Mammary epithelial cell (primary cell): ENCODE measurements around the gene GPC5.

ENCODE experiments used
- EZH2 ChIP-seq: IDR thresholded peaks from 2 replicates; pipeline ENCODE4 v1.6.1; 2012; ENCODE audit warnings: low read length, inconsistent platforms, borderline replicate concordance
- TF ChIP-seq, protein P1 (sequence below), 2 donors: IDR thresholded peaks in 1 of 2; conservative IDR thresholded peaks in 1 of 2; 2 replicates each; pipeline ENCODE4 v1.5.1; 2011 to 2012; ENCODE audit warnings: inconsistent platforms in 2 of 2, low read length in 2 of 2, mild to moderate bottlenecking in 2 of 2, control low read depth in 1 of 2, low read depth in 1 of 2; ENCODE audit not compliant: insufficient read depth in 1 of 2; ENCODE audit errors: extremely low read depth in 1 of 2

DNA sequence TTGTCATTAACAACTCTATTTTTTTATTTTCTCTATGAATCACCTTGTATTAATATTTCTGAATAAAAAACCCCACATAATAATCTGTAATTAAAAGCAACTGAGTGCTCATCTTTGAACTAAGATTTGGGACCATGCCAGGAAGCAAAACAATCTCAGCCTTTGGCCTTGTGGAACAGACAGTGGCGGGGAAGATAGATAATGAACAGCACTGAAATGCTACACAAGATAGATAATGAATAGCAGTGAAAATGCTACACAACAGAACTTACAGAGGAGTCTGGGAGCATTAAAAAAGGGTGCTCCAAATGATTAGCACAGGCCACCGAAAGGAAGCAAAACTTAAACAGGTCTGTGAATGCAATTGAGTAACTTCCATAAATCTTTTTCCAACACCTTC, 134.9 kb downstream of the GPC5 start:
- TF ChIP-seq, protein P1, sequence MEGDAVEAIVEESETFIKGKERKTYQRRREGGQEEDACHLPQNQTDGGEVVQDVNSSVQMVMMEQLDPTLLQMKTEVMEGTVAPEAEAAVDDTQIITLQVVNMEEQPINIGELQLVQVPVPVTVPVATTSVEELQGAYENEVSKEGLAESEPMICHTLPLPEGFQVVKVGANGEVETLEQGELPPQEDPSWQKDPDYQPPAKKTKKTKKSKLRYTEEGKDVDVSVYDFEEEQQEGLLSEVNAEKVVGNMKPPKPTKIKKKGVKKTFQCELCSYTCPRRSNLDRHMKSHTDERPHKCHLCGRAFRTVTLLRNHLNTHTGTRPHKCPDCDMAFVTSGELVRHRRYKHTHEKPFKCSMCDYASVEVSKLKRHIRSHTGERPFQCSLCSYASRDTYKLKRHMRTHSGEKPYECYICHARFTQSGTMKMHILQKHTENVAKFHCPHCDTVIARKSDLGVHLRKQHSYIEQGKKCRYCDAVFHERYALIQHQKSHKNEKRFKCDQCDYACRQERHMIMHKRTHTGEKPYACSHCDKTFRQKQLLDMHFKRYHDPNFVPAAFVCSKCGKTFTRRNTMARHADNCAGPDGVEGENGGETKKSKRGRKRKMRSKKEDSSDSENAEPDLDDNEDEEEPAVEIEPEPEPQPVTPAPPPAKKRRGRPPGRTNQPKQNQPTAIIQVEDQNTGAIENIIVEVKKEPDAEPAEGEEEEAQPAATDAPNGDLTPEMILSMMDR (conservative IDR thresholded peaks at IDR 0.05 in 1 of 2, IDR thresholded peaks at IDR 0.05 in 1 of 2; ENCODE audit: extremely low read depth in 1 of 2, insufficient read depth in 1 of 2, low read depth in 1 of 2, low read length in 2 of 2), result no peak
- no peak for TF ChIP-seq EZH2
